ENCODE data around the gene ANKRD2.
"Not testable (repeated sequence)": the region's sequence is repeated elsewhere in the genome, so short reads cannot be mapped to it uniquely, and the experiment has no call there.

Gene ANKRD2

DNA sequence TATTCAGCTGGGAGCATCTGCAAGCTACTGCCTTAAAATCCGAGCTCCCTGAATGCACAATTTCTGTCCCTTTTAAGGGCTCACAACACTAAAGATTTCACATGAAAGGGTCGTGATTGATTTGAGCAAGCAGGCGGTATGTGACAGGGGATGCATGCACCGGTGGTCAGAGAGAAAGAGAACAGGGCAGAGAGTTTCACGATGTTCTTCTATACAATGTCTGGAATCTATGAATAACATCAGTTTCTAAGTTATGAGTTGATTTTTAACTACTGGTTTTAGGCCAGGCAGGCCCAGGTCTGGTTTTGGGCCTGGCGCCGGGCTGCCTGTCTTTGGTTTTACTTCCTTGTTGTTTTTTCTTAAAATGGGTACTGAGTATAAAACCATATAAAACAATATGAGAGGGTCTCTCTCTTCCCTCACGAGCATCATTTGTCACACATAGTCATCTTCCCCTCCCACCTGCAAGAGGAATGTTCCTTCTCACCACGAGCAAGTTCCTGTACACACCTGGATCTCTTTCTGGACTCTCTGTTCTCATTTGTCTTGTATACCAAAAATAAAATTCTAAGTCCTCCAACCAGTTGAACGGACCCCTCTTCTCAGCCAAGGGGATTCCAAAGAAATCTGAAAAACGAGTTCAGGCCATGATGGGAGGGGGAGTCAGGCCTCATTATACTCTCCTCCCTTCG lies 11.0 kb upstream of the ANKRD2 start:
- H3K36me3 ChIP-seq (ENCODE audit: control insufficient read depth, insufficient read depth, low read length); H3K4me3 ChIP-seq (replicated peaks; ENCODE audit: low read depth, low read length); H3K27me3 ChIP-seq (replicated peaks; ENCODE audit: control insufficient read depth, insufficient read depth, low read length); DNase-seq (ENCODE audit: extremely low read depth, insufficient read length): not testable (repeated sequence)

DNA sequence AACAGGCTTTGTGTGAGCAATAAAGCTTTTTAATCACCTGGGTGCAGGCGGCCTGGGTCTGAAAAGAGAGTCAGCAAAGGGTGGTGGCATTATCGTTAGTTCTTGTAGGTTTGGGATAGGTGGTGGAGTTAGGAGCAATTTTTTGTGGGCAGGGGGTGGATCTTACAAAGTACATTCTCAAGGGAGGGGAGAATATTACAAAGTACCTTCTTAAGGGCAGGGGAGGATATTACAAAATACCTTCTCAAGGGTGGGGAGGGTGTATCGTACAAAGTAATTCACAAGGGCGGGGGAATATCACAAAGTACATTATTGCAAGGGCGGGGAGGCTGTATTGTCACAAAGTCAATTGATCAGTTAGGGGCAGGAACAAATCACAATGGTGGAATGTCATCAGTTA lies 10.2 kb upstream of the ANKRD2 start:
- H3K4me3 ChIP-seq (replicated peaks; ENCODE audit: low read depth, low read length); H3K27me3 ChIP-seq (replicated peaks; ENCODE audit: control insufficient read depth, insufficient read depth, low read length); DNase-seq (ENCODE audit: extremely low read depth, insufficient read length); H3K36me3 ChIP-seq (ENCODE audit: control insufficient read depth, insufficient read depth, low read length): not testable (repeated sequence)

DNA sequence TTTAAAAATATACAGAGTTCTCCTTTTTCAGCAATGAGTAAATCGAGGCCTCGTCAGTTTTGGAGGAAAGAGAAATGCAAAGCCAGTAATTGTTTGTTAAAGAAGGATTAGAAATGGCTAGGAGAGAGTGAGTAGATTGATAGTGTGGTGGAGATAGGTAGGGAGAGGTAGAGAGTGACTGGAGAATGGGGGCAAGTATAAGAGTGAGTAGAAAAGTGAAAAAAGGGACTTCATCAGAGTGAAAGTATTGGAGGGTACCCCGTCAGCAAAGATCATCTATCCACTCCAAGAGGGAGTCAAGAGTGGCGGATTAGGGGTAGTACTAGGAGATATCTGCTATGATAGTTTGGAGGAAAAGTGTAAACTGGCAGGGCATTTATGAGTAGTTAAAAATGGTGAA lies 9.2 kb upstream of the ANKRD2 start:
- TF ChIP-seq, protein P1, sequence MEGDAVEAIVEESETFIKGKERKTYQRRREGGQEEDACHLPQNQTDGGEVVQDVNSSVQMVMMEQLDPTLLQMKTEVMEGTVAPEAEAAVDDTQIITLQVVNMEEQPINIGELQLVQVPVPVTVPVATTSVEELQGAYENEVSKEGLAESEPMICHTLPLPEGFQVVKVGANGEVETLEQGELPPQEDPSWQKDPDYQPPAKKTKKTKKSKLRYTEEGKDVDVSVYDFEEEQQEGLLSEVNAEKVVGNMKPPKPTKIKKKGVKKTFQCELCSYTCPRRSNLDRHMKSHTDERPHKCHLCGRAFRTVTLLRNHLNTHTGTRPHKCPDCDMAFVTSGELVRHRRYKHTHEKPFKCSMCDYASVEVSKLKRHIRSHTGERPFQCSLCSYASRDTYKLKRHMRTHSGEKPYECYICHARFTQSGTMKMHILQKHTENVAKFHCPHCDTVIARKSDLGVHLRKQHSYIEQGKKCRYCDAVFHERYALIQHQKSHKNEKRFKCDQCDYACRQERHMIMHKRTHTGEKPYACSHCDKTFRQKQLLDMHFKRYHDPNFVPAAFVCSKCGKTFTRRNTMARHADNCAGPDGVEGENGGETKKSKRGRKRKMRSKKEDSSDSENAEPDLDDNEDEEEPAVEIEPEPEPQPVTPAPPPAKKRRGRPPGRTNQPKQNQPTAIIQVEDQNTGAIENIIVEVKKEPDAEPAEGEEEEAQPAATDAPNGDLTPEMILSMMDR (IDR thresholded peaks at IDR 0.05; ENCODE audit: insufficient read depth, low read length, poor library complexity, severe bottlenecking) = no peak
- no peak overlapping the region for H3K4me3 ChIP-seq (replicated peaks; ENCODE audit: low read depth, low read length)
- H3K27me3 ChIP-seq (replicated peaks; ENCODE audit: control insufficient read depth, insufficient read depth, low read length) = no peaks in the 10 kb centered on the region
- no peak for DNase-seq (ENCODE audit: extremely low read depth, insufficient read length)
- H3K36me3 ChIP-seq (ENCODE audit: control insufficient read depth, insufficient read depth, low read length) = no peaks in the 10 kb centered on the region

DNA sequence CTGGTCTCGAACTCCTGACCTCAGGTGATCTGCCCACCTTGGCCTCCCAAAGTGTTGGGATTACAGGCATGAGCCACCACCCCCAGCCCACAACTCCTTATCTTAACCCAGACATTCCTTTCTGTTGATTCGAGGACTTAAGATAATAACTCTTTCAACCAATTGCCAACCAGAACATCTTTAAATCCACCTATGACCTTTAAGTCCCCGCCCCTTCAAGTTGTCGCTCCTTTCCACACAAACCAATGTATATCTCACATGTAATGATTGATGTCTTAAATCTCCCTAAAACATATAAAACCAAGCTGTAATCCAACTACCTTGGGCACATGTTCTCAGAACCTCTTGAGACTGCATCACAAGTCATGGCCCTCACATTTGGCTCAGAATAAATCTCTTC lies 7.8 kb upstream of the ANKRD2 start:
- TF ChIP-seq, protein P1 (IDR thresholded peaks at IDR 0.05; ENCODE audit: insufficient read depth, low read length, poor library complexity, severe bottlenecking) = no peak
- no peaks in the 10 kb centered on the region for H3K27me3 ChIP-seq (replicated peaks; ENCODE audit: control insufficient read depth, insufficient read depth, low read length)
- DNase-seq (ENCODE audit: extremely low read depth, insufficient read length) = no peak
- H3K36me3 ChIP-seq (ENCODE audit: control insufficient read depth, insufficient read depth, low read length) = no peaks in the 10 kb centered on the region
- no peak overlapping the region for H3K4me3 ChIP-seq (replicated peaks; ENCODE audit: low read depth, low read length)

DNA sequence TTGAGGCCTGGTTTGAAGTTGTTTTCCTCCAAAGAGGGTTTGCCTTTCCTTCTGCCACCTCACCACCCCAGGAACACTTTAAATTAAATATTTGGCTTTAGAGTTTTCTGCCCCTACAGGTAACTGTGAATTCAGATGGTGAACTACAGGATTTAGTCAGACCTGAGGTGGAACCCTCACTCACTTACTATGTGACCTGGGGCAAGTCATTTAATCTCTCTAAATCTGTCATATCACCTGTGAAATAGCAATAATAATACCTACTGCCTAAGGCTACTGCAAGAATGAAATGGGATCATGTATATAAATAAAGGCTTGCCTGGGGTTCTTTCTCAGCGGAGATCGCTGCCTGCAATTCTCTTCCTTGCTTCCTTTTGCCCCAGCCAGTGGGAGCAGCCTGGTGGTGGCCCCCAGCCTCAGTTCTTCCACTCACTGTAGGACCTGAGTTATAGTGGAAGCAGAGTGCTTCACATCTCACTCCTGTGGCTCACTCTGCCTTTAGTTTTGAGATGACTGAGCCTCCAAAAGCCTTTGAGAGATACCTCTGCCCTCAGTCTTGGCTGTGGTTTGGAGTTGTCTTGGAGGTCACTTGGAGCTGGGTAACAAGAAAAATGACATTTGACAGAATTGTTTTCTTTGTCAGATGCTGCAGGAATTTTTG lies 6.1 kb upstream of the ANKRD2 start:
- Histone ChIP-seq H3K36me3 (ENCODE audit: control insufficient read depth, insufficient read depth, low read length) (no peaks in the 10 kb centered on the region), H3K4me3 (replicated peaks; ENCODE audit: low read depth, low read length) (no peak overlapping the region), H3K27me3 (replicated peaks; ENCODE audit: control insufficient read depth, insufficient read depth, low read length) (no peaks in the 10 kb centered on the region)
- TF ChIP-seq, protein P1 (IDR thresholded peaks at IDR 0.05; ENCODE audit: insufficient read depth, low read length, poor library complexity, severe bottlenecking) = no peak
- DNase-seq (ENCODE audit: extremely low read depth, insufficient read length) = no peak

DNA sequence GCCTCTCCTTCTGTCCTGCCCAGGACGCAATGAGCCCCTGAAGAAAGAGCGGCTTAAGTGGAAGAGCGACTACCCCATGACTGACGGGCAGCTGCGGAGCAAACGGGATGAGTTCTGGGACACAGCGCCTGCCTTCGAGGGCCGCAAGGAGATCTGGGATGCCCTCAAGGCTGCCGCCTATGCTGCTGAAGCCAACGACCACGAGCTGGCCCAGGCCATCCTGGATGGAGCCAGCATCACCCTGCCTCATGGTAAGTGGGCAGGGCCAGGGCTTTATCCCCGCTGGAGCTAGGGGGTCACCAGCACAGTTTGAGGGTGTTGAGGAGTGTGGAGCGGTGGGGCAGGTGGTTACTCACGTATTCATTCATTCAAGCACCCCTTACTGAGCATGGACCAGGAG lies 4.7 kb upstream of the ANKRD2 start:
- no peak for DNase-seq (ENCODE audit: extremely low read depth, insufficient read length)
- Histone ChIP-seq H3K27me3 (replicated peaks; ENCODE audit: control insufficient read depth, insufficient read depth, low read length) (no peaks in the 10 kb centered on the region), H3K36me3 (ENCODE audit: control insufficient read depth, insufficient read depth, low read length) (no peaks in the 10 kb centered on the region), H3K4me3 (replicated peaks; ENCODE audit: low read depth, low read length) (no peak overlapping the region)
- TF ChIP-seq, protein P1 (IDR thresholded peaks at IDR 0.05; ENCODE audit: insufficient read depth, low read length, poor library complexity, severe bottlenecking) = no peak
